ENCODE measurements around the gene C1orf50. TPM values are rescaled to one million over a fixed set of nuclear protein-coding genes. Genes with fewer than 3 reads are reported as not detected.
"Not testable (repeated sequence)": the region's sequence is repeated elsewhere in the genome, so short reads cannot be mapped to it uniquely, and the experiment has no call there.

The C1orf50 gene
- polyA plus RNA-seq, 10 donors = 5.8 to 13.9 (median 10.9) TPM

GRCh38 chr1:42738678-42739226 is 28.3 kb upstream of the C1orf50 start:
- DNase-seq = no peak

DNA sequence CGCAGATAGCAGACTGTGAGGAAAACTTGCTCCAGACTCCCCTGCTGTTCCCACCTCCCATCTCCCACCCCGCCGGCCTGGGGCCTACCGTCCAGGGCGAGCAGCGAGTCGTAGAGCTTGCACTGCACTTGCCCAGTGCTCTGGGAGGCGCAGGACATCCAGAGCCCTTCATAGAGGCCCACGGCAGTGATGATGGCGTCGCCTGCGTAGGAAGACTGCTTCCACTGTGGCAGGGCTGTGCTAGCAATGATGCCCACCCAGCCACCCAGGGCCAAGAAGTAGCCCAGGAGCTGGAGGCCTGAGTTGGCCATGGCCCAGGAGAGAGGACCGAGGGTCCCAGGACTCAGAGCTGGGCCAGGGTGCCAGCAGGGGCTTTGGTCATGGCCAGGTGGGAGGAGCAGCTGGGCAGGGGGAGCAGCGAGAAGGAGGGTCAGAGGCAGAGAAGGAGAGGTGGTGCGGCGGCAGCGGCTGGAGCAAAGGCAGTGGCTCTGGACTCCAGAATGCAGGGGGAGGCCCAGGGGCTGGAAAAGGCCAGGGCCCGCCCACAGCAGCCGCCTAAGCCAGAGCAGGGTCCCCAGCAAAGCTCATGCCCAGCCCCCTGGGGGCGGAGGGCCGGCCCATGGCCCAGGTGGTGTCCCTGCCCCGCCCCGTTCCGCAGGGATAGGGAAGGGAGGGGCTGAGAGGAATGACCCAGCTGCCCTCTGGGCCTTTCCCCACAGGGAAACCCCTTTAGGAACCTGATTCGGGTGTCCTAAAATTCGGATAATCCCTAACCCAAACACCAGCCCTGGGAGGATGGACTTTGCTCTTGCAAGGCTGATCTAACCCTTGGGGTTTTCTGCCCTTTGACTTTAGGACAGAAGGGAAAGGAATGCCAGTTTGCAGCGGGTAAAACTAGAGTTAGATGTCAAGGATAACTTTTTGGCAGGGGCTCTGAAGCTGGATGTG is 27.0 kb upstream of the C1orf50 start, which contains the start of gene CLDN19:
Gene CLDN19 (minus strand): TSS at position 484 of the 948 bp plus-strand sequence. CDS start 173 bp downstream, at position 311.
- no peak for DNase-seq

DNA sequence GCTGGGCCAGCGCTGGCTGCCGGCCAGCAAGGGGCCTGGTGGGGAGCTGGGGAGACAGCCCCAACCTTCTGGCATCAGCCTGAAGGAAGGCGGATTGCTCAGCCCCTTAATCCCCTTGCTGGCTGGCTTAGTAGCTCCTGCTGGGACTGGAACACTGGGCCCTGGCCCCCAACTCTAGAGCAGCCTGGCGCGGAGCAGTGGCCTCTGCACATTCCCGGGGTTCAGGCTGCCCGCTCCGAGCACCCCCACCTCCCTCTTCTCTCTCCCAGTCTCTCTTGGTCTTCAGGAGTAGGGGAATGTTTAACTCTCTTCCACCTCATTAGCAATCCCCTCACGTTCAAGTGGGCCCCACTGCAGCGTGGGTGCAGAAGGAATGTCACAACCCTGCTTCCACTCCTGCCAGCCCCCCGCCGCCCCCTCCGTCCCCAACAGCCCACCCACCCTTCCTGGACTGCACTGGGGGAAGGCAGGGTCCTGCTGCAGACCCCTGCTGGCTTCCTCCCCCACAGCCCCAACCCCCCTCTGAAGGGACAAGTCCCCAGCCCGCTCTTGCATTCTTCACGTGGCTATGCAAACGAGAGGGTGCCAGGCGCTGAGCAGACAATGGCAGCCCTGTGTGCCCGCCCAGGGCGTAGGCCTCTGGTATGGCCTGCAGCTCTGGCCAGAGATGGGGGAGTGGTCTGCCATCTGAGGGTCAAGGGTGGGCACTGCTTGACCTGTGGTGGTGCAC is 26.0 kb upstream of the C1orf50 start:
- no peak for DNase-seq

DNA sequence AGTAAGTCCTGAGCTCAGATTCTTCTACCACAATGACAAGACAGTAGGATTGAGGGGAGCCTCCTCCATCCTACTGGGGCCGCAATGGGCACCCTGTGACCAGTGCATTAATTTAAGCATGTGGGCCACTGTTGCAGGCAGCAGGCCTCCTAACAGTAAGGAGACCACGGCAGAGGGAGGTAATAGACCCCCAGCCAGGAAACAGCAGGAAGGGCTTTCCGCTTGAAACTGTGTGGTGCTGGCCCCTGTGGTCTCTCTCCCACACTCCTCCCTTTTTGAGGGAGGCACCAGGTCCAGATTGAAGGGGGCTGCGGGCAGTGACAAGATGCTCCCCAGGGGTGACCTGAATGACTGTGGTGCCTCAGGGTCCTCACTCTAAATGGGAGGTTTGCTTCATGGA is 25.3 kb upstream of the C1orf50 start:
- DNase-seq = no peak

DNA sequence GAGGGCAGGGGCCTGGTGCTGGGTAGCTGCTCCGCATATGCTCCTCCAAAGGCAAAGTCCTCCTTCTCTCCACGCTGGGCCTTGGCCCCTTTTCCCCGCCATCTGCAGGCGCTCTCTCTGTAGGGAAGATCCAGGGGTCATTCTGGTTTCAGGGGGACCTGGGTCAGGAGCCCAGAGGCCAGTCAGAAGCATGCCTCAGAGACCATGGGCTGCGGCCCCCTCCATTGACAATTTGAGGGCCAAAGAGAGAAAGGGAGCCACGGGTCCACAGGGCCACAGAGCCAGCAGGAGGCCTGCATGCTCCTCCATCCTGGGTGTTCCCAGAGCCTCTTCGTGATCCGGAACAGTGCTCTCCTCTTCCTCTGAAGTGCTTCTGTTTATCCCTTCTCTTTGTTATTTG is 24.9 kb upstream of the C1orf50 start:
- DNase-seq = no peak

GRCh38 chr1:42742617-42743316 is 24.3 kb upstream of the C1orf50 start:
- DNase-seq = no peak

GRCh38 chr1:42743317-42744147 is 23.5 kb upstream of the C1orf50 start:
- no peak for DNase-seq

DNA sequence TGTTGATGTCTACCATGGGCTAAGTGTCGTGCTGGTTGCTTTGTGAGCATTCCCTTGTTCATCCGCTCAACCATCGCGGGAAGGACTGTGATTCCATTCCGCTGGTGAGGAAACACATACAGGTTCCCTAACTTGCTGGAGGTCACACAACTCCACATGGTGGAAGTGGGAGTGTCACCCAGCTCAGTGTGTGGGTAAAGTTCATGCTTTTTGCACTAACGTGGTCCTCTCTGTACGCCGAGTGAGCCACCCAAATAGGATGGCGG is 23.0 kb upstream of the C1orf50 start:
- no peak for DNase-seq

DNA sequence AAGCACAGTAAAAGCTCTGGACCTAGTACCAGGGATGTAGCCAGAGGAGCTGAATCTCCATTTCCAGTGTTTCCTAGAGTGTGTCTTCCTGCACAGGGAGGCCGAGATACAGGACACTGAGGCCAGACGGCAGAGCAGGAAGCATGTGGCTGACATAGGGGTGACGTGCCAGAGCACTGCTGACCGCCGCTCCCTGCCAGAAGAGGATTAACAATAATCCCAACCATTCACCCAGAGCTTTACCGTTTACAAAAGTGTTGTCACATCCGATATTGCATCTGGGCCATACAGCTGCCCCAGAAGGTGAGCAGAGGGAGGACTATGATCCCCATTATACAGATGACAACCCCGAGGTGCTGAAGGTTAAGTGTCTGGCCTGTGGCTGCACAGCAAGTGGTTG is 21.2 kb upstream of the C1orf50 start:
- DNase-seq = no peak

DNA sequence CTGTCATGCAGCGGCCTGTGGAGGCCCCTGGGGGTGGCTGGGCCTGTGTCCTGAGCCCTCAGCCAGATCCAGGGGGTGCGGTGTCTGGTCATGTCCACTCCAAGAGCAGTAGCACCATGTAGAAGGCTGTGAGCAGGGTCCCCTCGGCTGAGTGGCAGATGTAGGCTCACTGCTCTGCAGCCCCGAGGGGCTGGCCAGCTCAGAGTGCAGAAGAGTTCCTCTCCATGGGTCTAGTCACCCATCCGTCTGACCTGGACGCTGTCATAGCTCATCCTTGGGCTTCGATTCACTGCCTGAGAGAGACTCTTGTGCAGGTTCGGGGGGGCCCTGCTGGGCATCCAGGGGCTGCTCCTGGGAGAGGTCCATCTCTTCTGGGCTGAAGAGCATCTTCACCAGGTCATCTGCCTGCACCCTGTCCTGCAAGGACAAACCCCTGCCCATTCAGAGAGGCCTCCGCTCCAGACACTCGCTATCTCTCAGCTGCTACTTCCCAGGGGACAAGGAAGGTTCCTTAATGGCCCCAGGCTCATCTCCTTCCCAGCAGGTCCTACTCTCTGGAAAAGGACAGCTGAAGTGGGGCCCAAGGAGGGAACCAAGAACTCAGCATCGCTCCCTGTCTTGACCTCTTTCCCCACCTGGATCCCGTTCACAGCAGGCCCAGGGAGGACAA is 20.5 kb upstream of the C1orf50 start:
- DNase-seq = no peak

- DNase-seq = peak in 1 of 3 donors; percentile 55
Measured at GRCh38 chr1:42747125-42747524, 19.9 kb upstream of the C1orf50 start.

DNA sequence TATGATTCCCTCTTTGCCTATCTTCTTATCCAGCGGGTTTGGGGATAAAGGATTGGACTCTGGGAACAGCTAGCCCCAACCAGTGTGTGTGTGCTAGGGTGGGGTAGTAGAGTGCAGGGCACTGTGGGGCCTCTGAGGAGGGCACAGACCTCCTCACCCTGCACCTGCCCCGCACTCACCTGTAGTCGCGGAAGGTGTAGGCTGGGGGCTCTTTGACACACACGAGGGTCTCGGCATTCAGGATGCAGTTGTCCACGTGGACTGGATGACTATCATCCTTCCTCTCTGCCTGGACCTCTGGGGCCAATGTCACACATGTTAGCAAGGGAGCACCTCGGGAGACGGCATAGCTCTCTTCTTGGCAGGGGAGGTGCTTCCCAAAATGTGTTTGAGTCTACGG is 19.0 kb upstream of the C1orf50 start:
- DNase-seq = no peak

DNA sequence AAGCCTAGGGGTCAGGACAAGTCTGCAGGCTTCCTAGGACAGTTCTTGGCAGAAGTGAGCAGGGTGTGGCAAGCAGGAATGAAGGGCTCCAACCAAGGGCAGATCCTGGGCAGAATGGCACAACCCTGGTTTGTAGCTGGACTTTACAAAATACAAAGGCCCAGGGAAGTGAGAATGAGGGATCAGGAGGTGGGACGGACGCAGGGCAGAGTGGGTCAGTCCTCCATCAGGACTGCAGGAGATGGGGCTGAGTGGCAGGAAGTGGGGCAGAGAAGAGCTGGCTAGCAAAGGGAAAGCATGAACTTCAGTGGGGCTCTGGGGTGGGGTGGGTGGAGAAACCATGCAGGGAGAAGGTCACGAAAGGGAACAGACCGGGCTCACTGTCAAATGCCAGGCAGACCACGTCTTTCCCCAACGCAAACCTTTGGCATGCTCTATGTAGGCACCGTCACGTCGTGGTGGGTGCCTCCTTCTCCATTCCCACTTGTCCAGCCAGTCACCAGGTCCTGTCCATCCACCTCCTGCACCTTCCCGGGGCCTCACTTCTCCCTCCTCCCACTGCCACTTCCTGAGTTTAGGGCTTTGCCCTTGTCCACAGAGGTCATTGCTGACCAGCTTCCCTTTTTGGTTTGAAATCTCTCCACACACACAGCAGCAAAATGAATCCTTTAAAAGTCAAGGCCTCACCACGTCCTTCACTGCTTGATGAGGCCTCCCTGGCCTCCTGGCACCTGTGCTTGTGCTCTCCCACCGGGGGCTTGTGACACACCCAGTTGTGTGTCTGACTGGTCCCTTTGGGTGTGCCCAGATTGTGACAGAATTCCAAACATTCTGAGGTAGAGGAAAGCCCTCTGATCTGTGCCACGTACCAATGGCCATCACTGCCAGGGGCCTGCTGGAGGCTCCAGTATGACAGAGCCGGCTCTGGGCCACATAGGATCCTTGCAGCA is 18.3 kb upstream of the C1orf50 start:
- DNase-seq = no peak

- DNase-seq = no peak
Measured at GRCh38 chr1:42750041-42750440, 17.0 kb upstream of the C1orf50 start.

DNA sequence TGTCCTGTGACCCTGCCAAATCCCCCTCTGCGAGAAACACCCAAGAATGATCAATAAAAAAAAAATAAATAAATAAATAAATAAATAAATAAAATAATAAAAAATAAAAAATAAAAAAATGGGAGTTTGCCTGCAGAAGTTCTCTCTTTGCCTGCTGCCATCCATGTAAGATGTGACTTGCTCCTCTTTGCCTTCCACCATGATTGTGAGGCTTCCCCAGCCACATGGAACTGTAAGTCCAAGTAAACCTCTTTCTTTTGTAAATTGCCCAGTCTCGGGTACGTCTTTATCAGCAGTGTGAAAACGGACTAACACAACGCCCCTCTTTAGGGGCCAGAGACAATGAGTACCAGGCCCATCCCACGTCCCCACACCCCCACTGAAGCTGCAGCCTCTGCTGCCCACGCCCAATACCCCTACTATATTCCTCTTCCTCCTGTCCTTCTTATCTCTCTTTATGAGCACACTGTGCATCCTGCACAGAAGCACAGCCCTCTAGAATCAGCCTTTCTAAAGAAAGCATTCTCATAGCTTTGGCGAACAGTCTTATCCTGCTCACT is 15.5 kb upstream of the C1orf50 start:
- not testable (repeated sequence) for DNase-seq

- no peak for DNase-seq
Measured at GRCh38 chr1:42752284-42752683, 14.8 kb upstream of the C1orf50 start.

DNA sequence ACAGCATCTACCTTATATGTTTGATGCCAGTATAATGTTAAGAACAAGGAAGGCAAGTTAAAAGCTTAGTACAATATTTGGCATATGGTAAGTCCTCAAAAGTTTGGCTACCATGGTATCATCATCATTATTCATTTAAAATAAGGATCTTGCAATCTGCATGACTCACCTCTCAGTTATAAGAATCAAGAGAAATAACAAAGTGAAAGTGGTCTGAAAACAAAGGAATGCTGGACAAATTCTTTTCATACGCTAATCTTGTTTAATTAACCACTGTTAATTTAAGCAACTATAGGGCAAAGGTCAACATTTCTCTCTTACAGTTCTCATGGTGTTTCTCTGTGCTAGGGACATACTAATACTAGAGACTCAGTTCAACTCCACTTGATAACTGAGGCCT is 14.0 kb upstream of the C1orf50 start:
- no peak for DNase-seq

GRCh38 chr1:42756956-42757891 is 9.8 kb upstream of the C1orf50 start:
- DNase-seq = peak in 1 of 3 donors; percentile 71
